PC-9 (cell line): ENCODE results near the gene DIAPH2. TPM values are rescaled to one million over a fixed set of nuclear protein-coding genes. Genes with fewer than 3 reads are reported as not detected.

ENCODE experiments used
- BruUV-seq: library from RNA; stranded (reverse); fragments of 400-500 nt; replicated peaks from 2 replicates; lab custom pipeline; 2021; lab: Mats Ljungman, UMichigan
- CTCF ChIA-PET: fragments of 300-600 bp; sonication (Branson Sonifier 250); formaldehyde crosslinking; loops from one replicate; lab custom pipeline; 2022; ENCODE audit warnings: antibody characterized with exemption; lab: Charles Lee
- POLR2A ChIA-PET: fragments of 300-600 bp; sonication (Branson Sonifier 250); formaldehyde crosslinking; loops from one replicate; lab custom pipeline; 2022; ENCODE audit warnings: antibody characterized with exemption; ENCODE audit not compliant: unreplicated experiment; lab: Charles Lee
- DNase-seq, 2 experiments: peaks; one replicate each; pipeline versions ENCODE4 v3.0.0 to v3.0.0-alpha.2; 2015 to 2022; ENCODE audit warnings: mixed read lengths in 1 of 2
- H2AFZ ChIP-seq: fragments of 200-600 bp; sonication (generic); 2 replicates; pipeline ENCODE4 v1.8.1; 2017; ENCODE audit warnings: antibody characterized with exemption
- H3F3A ChIP-seq: fragments of 200-600 bp; sonication (generic); 2 replicates; pipeline ENCODE4 v1.8.1; 2017; ENCODE audit warnings: antibody characterized with exemption, mild to moderate bottlenecking, low read depth; ENCODE audit not compliant: insufficient read depth
- H3K27ac ChIP-seq: fragments of 200-600 bp; sonication (generic); 2 replicates; pipeline ENCODE4 v1.6.1; 2016; ENCODE audit warnings: mixed run types
- H3K27me3 ChIP-seq: fragments of 200-600 bp; sonication (generic); 2 replicates; pipeline ENCODE4 v1.6.1; 2016; ENCODE audit warnings: low read depth, mixed run types; ENCODE audit not compliant: insufficient read depth
- H3K36me3 ChIP-seq: fragments of 200-600 bp; sonication (generic); 2 replicates; pipeline ENCODE4 v1.6.1; 2016; ENCODE audit warnings: low read depth, mixed run types
- H3K4me1 ChIP-seq: fragments of 200-600 bp; sonication (generic); replicated peaks from 2 replicates; pipeline ENCODE4 v1.6.1; 2016; ENCODE audit warnings: mixed run types; ENCODE audit not compliant: insufficient read depth
- H3K4me2 ChIP-seq: fragments of 200-600 bp; sonication (generic); 2 replicates; pipeline ENCODE4 v1.6.1; 2017; ENCODE audit warnings: mixed run types
- H3K4me3 ChIP-seq: fragments of 200-600 bp; sonication (generic); 2 replicates; pipeline ENCODE4 v1.6.1; 2016; ENCODE audit warnings: mixed run types
- H3K79me2 ChIP-seq: fragments of 200-600 bp; sonication (generic); 2 replicates; pipeline ENCODE4 v1.6.1; 2017; ENCODE audit warnings: low read depth, mixed run types
- H3K9me2 ChIP-seq: fragments of 200-600 bp; sonication (generic); 2 replicates; pipeline ENCODE4 v1.8.1; 2017; ENCODE audit warnings: mild to moderate bottlenecking; ENCODE audit not compliant: insufficient read depth
- H3K9me3 ChIP-seq: fragments of 200-600 bp; sonication (generic); 2 replicates; pipeline ENCODE4 v1.8.1; 2016; ENCODE audit warnings: low read depth; ENCODE audit not compliant: insufficient read depth
- H4K20me1 ChIP-seq: fragments of 200-600 bp; sonication (generic); 2 replicates; pipeline ENCODE4 v1.8.1; 2017; ENCODE audit not compliant: insufficient read depth
- EZH2 ChIP-seq: fragments of 200-600 bp; sonication (generic); IDR thresholded peaks from 2 replicates; pipeline ENCODE4 v1.8.0; 2017; ENCODE audit warnings: antibody characterized with exemption, low read depth
- intact Hi-C: fragments of 100-400 bp; cut with micrococcal nuclease; formaldehyde crosslinking; loops from one replicate; pipeline ENCODE4 v1.10.0; 2022; ENCODE audit not compliant: unreplicated experiment
- total RNA-seq: library from RNA; stranded (reverse); gene quantifications from 2 replicates; pipeline ENCODE4 v1.2.3, GENCODE V29; 2021
- TF ChIP-seq, protein P1 (sequence below): fragments of 200-600 bp; sonication (generic); conservative IDR thresholded peaks from 2 replicates; pipeline ENCODE4 v1.6.1; 2017; ENCODE audit warnings: mixed run types, antibody characterized with exemption, mild to moderate bottlenecking, moderate library complexity

DIAPH2 gene
- total RNA-seq, 1 experiment from 2014 or later, result 12.0 TPM

- Histone ChIP-seq H3F3A (no peaks in the 10 kb centered on the region), H3K27ac (no peak overlapping the region), H3K9me2 (no peaks in the 10 kb centered on the region), H3K4me2 (no peak overlapping the region), H3K79me2 (no peaks in the 10 kb centered on the region), H3K27me3 (no peaks in the 10 kb centered on the region), H3K36me3 (no peaks in the 10 kb centered on the region), H4K20me1 (no peaks in the 10 kb centered on the region), H2AFZ (no peak overlapping the region), H3K4me3 (no peak overlapping the region), H3K9me3 (no peaks in the 10 kb centered on the region), H3K4me1 (no peaks in the 10 kb centered on the region)
- ChIA-PET CTCF (no interaction called here), POLR2A (interaction anchor here (0.7 kb wide), 1 partner anchor 235 kb away, joined by 7 read pairs; no protein-coding TSS in a partner anchor)
- DNase-seq, result peak in 1 of 2 experiments; percentile 71
- TF ChIP-seq, protein P1, sequence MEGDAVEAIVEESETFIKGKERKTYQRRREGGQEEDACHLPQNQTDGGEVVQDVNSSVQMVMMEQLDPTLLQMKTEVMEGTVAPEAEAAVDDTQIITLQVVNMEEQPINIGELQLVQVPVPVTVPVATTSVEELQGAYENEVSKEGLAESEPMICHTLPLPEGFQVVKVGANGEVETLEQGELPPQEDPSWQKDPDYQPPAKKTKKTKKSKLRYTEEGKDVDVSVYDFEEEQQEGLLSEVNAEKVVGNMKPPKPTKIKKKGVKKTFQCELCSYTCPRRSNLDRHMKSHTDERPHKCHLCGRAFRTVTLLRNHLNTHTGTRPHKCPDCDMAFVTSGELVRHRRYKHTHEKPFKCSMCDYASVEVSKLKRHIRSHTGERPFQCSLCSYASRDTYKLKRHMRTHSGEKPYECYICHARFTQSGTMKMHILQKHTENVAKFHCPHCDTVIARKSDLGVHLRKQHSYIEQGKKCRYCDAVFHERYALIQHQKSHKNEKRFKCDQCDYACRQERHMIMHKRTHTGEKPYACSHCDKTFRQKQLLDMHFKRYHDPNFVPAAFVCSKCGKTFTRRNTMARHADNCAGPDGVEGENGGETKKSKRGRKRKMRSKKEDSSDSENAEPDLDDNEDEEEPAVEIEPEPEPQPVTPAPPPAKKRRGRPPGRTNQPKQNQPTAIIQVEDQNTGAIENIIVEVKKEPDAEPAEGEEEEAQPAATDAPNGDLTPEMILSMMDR, result no peak
- TF ChIP-seq EZH2, result no peak
- BruUV-seq, result no TSS peak
- intact Hi-C loops, result no loop called here
Observed at GRCh38 chrX:97328853-97329390, 644.3 kb downstream of the DIAPH2 start.

- H3K4me1 ChIP-seq, result no peaks in the 10 kb centered on the region
- BruUV-seq, result no TSS peak
- intact Hi-C loops, result no loop called here
- H3K4me3 ChIP-seq, result no peak overlapping the region
- no peaks in the 10 kb centered on the region for H3K9me3 ChIP-seq
- H3K4me2 ChIP-seq, result no peak overlapping the region
- no peaks in the 10 kb centered on the region for H3F3A ChIP-seq
- DNase-seq, result no peak
- no peaks in the 10 kb centered on the region for H3K9me2 ChIP-seq
- H3K79me2 ChIP-seq, result no peaks in the 10 kb centered on the region
- POLR2A ChIA-PET, result no interaction called here
- H4K20me1 ChIP-seq, result no peaks in the 10 kb centered on the region
- CTCF ChIA-PET, result no interaction called here
- no peak overlapping the region for H3K27ac ChIP-seq
- no peaks in the 10 kb centered on the region for H3K27me3 ChIP-seq
- no peaks in the 10 kb centered on the region for H3K36me3 ChIP-seq
- H2AFZ ChIP-seq, result no peak overlapping the region
- TF ChIP-seq, protein P1, result no peak
- no peak for TF ChIP-seq EZH2
Observed at GRCh38 chrX:97330151-97330550, 645.5 kb downstream of the DIAPH2 start.

GRCh38 chrX:97332963-97333362 lies 648.3 kb downstream of the DIAPH2 start:
- H4K20me1 ChIP-seq, result no peaks in the 10 kb centered on the region
- no peak for DNase-seq
- no peak overlapping the region for H3K4me3 ChIP-seq
- H3K36me3 ChIP-seq, result no peaks in the 10 kb centered on the region
- H3K79me2 ChIP-seq, result no peaks in the 10 kb centered on the region
- no peak overlapping the region for H3K4me2 ChIP-seq
- no peaks in the 10 kb centered on the region for H3K9me2 ChIP-seq
- BruUV-seq, result no TSS peak
- H3K9me3 ChIP-seq, result no peaks in the 10 kb centered on the region
- POLR2A ChIA-PET, result no interaction called here
- no peaks in the 10 kb centered on the region for H3K4me1 ChIP-seq
- no peaks in the 10 kb centered on the region for H3F3A ChIP-seq
- CTCF ChIA-PET, result no interaction called here
- no peaks in the 10 kb centered on the region for H3K27me3 ChIP-seq
- H2AFZ ChIP-seq, result no peak overlapping the region
- H3K27ac ChIP-seq, result no peak overlapping the region
- TF ChIP-seq EZH2, result no peak
- TF ChIP-seq, protein P1, result no peak
- intact Hi-C loops, result no loop called here
